ENCODE data around the gene MAPT.

The MAPT gene

DNA sequence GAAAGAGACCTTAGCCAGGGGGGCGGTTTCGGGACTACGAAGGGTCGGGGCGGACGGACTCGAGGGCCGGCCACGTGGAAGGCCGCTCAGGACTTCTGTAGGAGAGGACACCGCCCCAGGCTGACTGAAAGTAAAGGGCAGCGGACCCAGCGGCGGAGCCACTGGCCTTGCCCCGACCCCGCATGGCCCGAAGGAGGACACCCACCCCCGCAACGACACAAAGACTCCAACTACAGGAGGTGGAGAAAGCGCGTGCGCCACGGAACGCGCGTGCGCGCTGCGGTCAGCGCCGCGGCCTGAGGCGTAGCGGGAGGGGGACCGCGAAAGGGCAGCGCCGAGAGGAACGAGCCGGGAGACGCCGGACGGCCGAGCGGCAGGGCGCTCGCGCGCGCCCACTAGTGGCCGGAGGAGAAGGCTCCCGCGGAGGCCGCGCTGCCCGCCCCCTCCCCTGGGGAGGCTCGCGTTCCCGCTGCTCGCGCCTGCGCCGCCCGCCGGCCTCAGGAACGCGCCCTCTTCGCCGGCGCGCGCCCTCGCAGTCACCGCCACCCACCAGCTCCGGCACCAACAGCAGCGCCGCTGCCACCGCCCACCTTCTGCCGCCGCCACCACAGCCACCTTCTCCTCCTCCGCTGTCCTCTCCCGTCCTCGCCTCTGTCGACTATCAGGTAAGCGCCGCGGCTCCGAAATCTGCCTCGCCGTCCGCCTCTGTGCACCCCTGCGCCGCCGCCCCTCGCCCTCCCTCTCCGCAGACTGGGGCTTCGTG, at the start of gene MAPT:
Gene MAPT (plus strand): TSS at position 533 of the 763 bp plus-strand sequence. CDS start 67,784 bp downstream, outside the sequence.
- DNase-seq (ENCODE audit: low read depth) = peak; percentile 62

DNA sequence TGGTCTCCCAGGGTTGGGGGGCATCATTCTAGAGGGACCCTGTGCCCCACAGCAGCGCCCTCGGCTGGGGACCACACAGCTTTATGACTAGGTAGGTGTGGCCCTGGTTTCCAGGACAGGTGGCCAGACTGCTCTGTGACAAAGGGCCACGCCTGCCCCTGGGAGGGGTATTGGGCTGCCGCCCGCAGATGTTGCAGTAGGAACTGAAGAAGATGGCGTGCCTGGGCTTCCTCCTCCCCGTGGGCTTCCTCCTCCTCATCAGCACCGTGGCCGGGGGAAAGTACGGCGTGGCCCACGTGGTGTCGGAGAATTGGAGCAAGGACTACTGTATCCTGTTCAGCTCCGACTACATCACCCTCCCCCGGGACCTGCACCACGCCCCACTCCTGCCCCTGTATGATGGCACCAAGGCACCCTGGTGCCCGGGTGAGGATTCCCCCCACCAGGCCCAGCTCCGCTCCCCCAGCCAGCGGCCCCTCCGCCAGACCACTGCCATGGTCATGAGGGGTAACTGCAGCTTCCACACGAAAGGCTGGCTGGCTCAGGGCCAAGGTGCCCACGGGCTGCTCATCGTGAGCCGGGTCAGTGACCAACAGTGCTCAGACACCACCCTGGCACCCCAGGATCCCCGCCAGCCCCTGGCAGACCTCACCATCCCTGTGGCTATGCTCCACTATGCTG, 49.5 kb upstream of the MAPT start, which contains the start of gene SPPL2C:
Gene SPPL2C (plus strand): TSS at position 187 of the 681 bp plus-strand sequence. CDS start 26 bp downstream, at position 213.
- DNase-seq (ENCODE audit: low read depth) = no peak

DNA sequence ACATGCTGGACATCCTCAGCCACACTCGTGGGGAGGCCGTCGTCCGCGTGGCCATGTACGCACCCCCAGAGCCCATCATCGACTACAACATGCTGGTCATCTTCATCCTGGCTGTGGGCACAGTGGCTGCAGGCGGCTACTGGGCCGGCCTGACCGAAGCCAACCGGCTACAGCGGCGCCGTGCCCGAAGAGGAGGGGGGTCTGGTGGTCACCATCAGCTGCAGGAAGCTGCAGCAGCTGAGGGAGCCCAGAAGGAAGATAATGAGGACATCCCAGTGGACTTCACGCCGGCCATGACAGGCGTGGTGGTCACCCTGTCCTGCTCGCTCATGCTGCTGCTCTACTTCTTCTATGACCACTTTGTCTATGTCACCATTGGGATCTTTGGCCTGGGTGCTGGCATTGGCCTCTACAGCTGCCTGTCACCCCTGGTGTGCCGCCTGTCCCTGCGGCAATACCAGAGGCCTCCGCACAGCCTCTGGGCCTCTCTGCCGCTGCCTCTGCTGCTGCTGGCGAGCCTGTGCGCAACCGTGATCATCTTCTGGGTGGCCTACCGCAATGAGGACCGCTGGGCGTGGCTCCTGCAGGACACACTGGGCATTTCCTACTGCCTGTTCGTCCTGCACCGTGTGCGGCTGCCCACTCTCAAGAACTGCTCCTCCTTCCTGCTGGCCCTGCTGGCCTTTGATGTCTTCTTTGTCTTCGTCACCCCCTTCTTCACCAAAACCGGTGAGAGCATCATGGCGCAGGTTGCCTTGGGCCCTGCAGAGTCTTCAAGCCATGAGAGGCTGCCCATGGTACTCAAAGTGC, 48.8 kb upstream of the MAPT start:
- DNase-seq (ENCODE audit: low read depth) = no peak

DNA sequence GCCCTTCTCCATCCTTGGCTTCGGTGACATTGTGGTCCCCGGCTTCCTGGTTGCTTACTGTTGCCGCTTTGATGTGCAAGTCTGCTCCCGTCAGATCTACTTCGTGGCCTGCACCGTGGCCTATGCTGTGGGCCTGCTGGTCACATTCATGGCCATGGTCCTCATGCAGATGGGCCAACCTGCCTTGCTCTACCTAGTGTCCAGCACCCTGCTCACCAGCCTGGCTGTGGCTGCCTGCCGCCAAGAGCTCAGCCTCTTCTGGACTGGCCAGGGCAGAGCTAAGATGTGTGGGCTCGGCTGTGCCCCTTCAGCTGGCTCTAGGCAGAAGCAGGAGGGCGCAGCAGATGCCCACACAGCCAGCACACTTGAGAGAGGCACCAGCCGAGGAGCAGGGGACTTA, 48.1 kb upstream of the MAPT start:
- DNase-seq (ENCODE audit: low read depth) = no peak

DNA sequence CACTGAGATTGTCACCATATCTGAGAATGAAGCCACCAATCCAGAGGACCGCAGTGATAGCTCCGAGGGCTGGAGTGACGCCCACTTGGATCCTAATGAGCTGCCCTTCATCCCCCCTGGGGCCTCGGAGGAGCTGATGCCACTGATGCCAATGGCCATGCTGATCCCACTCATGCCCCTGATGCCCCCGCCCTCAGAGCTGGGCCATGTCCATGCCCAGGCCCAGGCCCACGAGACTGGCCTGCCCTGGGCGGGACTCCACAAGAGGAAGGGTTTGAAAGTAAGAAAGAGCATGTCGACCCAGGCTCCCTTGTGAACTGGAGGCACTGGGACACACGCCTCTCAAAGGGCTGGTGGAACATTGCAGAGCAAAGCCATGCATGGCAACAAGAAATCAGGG, 47.7 kb upstream of the MAPT start:
- DNase-seq (ENCODE audit: low read depth) = no peak

DNA sequence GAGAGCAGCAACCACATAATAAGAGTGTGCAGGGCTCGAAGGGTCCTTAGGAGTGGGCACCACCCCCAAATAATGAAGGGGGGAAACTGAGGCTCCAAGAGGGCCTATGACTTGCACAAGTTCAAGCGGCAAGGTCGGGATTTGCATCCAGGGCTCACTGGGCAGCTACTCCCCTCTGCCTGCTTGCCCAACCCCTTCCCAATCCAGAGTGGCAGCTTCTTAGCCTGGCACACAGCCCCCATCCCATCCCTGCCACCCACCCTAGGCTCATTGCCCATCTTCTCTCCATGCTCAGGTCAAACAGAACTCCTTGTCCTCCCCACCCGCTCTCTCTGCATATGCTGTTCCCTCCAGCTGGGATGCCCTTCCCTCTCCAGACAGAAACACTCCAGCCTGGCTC, 47.3 kb upstream of the MAPT start:
- DNase-seq (ENCODE audit: low read depth) = no peak

DNA sequence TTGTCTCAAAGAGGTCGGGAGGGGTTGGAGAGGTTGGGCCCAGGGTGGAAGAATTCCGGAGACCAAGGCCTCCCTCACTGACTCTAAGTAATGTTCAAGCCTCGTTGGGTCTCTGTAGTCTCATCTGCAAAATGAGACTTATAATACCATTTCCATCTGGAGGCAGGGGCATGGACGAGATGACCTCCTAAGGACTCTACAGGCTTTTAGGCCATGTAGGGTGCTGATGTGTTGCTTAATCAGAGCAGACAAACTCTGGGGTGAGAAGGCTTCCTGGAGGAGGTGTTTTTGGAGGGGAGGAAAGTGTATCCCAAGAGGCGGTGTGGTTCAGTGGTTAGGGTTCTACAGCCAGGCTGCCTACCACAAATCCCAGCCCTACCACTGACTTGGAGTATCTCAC, 46.6 kb upstream of the MAPT start:
- no peak for DNase-seq (ENCODE audit: low read depth)

DNA sequence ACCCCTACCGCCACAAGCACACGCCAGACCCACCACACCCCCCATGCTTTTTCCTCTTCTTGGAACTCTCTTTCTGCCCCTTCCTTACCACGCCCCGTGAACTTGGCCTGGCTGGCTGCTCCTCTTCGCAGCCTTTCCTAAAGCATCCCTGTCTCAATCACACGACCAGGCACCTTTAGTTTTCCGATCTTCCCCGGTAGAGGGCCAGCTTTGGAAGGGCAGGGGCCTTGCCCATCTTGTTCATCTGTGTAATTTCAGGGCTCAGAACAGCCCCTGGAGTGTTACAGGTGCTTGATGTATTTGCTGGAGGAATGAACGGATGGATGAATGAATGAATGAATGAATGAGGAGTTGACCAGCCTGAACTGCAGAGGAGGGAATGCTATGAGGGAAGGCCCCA, 45.9 kb upstream of the MAPT start:
- DNase-seq (ENCODE audit: low read depth) = no peak

DNA sequence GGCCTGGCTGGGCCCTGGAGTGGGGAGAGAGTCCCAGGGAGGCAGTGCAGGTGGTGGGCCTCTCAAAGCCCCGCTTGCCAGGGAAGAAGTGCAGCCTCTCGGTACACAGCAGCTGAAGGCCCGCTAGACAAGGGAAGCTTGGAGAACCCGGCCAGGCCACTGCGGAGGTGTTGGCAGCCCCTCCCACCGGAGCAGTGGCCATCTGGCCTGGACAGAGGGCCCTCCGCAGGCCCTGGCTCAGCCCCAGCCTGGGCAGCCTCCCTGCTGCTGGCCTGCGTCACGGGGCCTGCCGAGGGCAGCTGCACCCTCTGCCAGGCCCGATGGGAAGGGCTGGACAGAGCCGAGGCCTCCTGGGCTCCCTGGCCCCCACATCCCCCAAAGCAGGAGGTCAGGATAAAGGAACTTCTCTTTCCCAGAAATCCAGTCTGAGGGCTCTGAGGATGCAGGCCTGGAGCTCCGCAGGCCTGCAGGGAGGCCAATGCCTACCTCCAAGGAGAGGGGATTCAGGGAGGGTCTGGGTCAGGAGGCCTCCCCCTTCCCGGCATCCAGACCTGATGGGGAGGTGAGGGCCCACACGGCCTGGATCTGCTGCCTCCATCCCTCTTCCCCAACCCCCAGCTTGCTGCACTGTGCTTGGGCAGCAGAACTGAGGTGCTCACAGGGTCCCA, 45.4 kb upstream of the MAPT start:
- no peak for DNase-seq (ENCODE audit: low read depth)

DNA sequence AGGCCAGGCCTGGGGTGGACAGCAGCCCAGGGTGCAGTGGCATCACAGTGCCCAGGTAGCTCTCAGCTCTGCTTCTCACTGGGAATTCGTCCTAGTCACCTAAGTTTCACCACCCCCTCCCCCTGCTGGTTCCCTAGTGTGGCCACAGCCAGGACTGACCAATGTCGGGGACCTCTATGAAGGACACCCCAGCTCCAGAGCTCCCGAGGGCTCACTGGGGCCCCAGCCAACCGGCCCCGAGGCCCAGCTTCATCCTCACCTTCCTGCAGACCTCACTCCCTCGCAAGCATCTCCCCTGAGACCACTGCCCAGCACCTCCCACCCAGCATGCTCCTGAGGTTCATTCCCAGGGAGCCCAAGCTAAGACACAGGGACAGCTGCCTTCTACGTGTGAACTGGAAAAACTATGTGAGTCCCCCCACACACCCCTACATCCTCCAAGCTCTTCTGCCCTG, 44.8 kb upstream of the MAPT start:
- DNase-seq (ENCODE audit: low read depth) = no peak

DNA sequence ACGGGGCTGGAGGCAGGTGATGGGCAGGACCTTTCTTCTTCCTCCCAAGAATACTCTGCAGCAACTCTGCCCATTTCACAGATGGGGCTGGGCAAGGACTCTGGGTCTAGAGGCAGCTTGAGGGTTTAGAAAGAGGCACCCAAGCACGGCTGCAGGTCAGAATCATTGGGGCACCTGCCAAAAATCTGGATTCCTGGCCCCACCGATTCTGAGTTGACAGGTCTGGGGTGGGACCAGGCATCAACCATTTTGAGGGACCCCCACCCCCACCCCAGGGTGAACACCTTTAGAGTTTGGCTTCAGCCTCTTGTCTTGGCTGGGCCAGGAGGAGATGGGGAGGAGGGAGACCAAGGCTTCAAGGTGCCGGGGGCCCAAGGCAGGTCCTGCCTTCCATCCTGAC, 44.3 kb upstream of the MAPT start:
- no peak for DNase-seq (ENCODE audit: low read depth)

DNA sequence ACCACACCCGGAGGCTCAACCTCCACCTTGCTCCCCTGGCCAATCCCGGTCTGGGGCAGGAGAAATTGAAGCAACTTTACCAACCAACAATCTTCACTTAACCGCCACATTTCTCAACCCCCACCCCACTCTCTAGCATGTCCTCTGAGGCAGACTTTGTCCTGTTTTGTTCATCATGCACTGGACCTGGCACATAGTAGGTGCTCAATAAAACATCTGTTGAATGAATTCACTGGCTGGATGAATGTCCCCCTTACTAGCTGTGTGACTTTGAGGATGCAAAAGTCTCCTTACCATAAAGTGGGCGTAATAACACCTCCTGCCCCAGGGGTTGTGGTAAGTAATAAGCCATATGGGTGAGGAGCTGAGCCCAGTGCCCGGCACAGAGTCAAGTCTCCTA, 43.9 kb upstream of the MAPT start:
- no peak for DNase-seq (ENCODE audit: low read depth)

DNA sequence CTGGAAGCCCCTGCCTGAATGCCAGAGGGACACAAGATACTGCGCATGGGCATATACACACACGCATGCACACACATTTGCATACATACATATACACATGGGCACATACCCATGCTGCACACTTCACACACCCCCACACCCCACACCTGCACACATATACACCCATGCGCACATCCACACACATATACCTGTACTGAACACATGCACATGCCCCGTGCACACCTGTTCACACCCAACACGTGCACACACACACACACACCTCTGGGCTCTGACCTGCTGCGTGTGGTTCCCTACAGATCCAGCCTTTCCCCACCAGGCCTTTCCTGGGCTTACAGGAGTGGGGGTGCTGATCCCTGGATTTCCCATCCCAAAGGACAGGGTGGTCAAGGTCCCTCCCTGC, 43.3 kb upstream of the MAPT start:
- no peak for DNase-seq (ENCODE audit: low read depth)

DNA sequence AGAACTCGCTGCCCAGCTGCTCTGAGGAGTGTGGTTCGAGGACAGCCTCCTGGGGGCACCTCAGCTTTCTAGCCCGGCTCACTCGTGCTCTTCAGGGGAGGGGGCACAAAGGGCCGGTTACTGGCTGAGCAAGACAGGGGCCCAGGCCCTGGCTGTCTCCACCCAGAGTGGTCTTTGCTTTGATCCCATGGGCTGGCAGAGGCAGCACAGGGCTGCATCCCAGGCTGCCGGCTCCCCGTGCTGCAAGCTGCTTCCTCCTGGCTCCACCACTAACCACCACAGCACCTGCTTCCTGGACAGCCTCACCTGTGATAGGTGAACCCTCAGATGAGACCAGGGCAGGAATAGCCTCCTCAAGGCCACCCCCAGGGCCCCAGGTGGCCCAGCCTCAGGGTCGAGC, 42.9 kb upstream of the MAPT start:
- no peak for DNase-seq (ENCODE audit: low read depth)

DNA sequence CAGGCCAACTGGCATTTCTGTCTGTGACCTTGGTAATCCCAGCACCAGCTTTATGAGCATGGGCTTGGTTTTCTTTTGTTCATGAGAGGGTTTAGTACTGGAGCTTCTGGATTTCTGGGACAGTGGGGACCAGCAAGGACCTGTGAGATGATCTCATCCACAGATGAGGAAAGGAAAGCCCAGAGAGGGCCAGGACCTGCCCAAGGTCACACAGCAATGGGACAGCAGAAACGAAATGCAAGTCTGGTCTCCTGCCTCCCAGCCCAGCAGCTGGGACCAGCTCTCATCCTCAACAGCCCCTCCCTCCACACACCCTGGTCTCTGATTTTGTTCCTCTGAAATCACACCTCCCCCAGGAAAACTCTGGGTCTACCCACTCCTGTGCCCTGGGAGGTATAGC, 42.5 kb upstream of the MAPT start:
- no peak for DNase-seq (ENCODE audit: low read depth)

DNA sequence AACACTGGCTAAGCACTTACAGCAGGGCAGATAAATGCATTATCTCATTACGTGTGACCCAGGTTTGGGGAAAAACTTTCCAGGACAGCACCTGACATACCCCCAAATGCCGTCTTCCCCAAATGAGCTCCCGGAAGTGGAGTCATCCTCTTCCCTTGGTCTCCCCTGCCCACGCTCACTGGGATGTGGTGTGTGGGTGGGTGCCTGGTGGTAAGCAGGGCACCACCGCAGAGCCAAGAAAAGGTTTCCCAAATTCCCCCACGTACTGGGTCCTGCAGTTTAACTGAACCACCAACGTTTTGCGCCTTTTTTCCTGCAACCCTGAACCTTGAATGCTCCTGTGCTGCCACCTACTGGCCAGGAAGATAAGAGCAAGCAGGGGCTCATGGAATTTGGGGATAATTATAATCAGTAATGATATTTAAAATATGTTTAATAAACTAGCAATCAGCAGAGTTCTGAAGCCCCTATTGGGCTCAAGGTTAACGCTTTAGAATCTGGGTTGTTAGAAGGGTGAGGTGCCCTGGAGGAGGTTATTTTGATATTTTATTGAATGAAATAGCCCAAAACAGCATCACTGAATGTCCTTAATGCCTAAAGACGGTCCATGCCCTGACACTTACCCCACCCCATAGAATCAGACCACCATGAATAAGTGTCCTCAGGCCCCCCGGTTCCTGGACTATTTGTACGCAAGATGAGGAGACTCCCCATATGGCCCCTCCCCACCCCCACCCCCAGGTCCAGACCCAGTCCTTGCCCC, 41.6 kb upstream of the MAPT start:
- peak; percentile 43 for DNase-seq (ENCODE audit: low read depth)

DNA sequence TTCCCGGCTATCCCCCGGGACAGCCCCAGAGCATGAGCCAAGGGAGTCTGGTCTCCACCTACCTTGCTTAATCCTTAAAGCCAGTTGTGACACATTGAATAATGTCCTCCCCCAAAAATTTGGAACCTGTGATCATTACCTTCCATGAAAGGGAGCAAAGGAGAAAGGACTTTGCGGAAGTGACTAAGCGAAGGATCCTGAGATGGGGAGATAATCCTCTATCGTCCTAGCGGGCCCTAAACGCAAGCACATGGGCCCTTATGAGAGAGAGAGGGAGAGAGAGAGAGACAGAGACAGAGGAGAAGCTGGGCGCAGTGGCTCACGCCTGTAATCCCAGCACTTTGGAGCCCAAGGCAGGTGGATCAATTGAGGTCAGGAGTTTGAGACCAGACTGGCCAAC, 40.1 kb upstream of the MAPT start:
- no peak for DNase-seq (ENCODE audit: low read depth)

DNA sequence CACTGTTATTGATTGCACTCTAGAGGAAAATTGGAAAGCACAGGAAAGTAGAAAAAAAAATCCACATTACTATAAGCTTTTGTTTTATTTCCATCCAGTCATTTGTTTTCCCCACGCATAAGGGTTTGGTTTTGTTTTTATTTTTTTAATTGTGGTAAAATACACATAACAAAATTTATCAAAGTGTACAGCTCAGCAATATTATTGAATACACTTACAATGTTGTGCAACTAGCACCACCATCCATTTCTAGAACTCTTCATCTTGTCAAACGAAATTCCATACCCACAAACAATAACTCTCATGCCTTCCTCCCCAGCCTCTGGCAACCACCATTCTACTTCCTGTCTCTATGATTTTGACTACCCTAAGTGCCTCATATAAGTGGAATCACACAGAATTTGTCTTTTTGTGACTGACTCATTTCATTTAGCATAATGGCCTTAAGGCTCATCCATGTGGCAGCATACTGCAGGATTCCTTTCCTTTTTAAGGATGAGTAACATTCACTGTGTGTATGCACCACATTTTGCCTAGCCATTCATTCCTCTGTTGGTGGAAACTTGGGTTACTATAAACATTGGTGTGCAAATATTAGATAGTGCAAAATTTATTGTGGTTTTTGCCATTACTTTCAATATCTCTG, 38.5 kb upstream of the MAPT start:
- no peak for DNase-seq (ENCODE audit: low read depth)

DNA sequence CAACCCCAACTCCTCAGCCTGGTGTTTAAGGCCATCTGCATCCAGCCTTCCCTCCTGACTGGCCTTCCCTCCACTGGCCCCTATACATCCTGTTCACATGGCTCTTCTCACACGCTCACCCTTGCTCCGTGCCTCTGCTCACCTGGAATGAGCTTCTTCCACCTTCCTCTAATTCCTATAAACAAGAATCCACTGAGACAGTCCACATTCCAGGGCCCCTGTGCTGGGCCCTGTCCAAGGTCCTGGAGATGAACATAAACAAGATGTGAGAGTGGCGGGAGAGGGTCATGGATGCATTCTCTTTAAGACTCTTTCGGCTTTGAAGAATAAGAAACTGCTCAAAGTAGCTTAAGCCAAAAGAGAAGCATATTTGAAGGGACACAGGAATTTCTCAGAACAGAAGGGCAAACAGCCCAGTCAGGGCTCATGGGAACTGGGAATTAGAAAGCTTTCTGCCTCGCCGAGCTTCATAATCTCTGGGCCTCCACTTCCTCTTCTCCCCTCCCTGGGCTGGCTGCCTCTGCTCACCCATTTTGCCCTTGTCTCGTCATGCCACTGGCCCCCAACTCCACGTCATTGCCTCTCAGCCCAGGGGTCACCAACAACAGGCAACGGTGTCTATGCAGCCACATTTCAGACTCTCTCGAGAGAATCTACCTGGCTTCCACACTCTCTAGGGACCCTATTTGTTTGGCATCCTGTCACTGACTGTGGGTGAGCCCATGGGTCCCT, 36.2 kb upstream of the MAPT start:
- DNase-seq (ENCODE audit: low read depth) = no peak

DNA sequence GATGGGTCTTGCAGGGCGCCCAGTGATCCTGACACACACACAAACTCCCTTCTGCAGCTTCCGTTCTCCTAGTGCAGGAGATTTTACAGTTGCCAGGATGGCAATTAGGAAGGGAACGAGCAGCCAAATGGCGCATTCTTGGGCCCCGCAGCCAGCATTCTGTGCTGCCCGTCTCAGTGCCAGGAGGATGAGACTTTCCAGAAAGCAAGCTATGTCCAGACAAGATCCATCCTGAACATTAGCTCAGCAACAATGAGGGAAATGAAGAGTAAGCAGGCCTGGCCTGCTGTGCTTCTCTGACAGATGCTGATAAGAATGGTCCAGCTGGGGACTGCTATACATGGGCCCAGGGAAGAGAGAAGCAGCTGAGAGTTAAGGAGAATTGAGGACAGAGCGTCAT, 33.2 kb upstream of the MAPT start:
- DNase-seq (ENCODE audit: low read depth) = no peak
